Head of caudate nucleus (tissue), 42 donors: ENCODE measurements around the gene MAPT.
"Not testable (repeated sequence)": the region's sequence is repeated elsewhere in the genome, so short reads cannot be mapped to it uniquely, and the experiment has no call there.

ENCODE experiments used
- DNase-seq, 42 donors: peaks; one replicate each; pipeline versions ENCODE4 v3.0.0 to v3.0.0-alpha.2; 2020 to 2021; ENCODE audit warnings: mixed read lengths in 7 of 42
- intact Hi-C: fragments of 100-400 bp; cut with DNase I; formaldehyde crosslinking; loops from one replicate; pipeline ENCODE4 v1.15.0; 2022

The MAPT gene

GRCh38 chr17:45914047-45914717 is 19.8 kb downstream of the MAPT start:
- intact Hi-C loops, result no loop called here
- peak in 4 of 42 donors; percentile 24 to 67 (median 44) for DNase-seq

- intact Hi-C loops, result no loop called here
- no peak for DNase-seq
These were observed 20.9 kb downstream of the MAPT start for GRCh38 chr17:45915263-45915662.

- intact Hi-C loops, result no loop called here
- no peak for DNase-seq
These were observed 22.7 kb downstream of the MAPT start for GRCh38 chr17:45917081-45917480.

- no peak for DNase-seq
- intact Hi-C loops, result no loop called here
These were observed 23.9 kb downstream of the MAPT start for GRCh38 chr17:45918241-45918745.

- intact Hi-C loops, result no loop called here
- no peak for DNase-seq
These were observed 24.8 kb downstream of the MAPT start for GRCh38 chr17:45919136-45919535.

GRCh38 chr17:45920083-45920482 is 25.7 kb downstream of the MAPT start:
- intact Hi-C loops, result no loop called here
- no peak for DNase-seq

GRCh38 chr17:45923511-45924268 is 29.3 kb downstream of the MAPT start:
- intact Hi-C loops, result no loop called here
- DNase-seq, result no peak

- intact Hi-C loops, result no loop called here
- DNase-seq, result no peak
These were observed 30.0 kb downstream of the MAPT start for GRCh38 chr17:45924332-45924820.

- no peak for DNase-seq
These were observed 31.0 kb downstream of the MAPT start for GRCh38 chr17:45925311-45925710.

GRCh38 chr17:45927247-45927646 is 32.9 kb downstream of the MAPT start:
- no peak for DNase-seq
- intact Hi-C loops, result no loop called here

More at GRCh38 chr17:45925311-45925710, 31.0 kb downstream of the MAPT start:
- intact Hi-C loops, result no loop called here

- no peak for DNase-seq
- intact Hi-C loops, result no loop called here
These were observed 35.0 kb downstream of the MAPT start for GRCh38 chr17:45929344-45929743.

- intact Hi-C loops, result no loop called here
- DNase-seq, result no peak
These were observed 36.1 kb downstream of the MAPT start for GRCh38 chr17:45930420-45930951.

GRCh38 chr17:45931677-45932076 is 37.3 kb downstream of the MAPT start:
- no peak for DNase-seq
- intact Hi-C loops, result no loop called here

GRCh38 chr17:45934044-45934979 is 40.0 kb downstream of the MAPT start:
- intact Hi-C loops, result no loop called here
- DNase-seq, result no peak

- intact Hi-C loops, result no loop called here
- DNase-seq, result no peak
These were observed 40.9 kb downstream of the MAPT start for GRCh38 chr17:45935197-45935709.

- intact Hi-C loops, result no loop called here
- DNase-seq, result no peak
These were observed 41.6 kb downstream of the MAPT start for GRCh38 chr17:45935710-45936509.

- DNase-seq, result no peak
- intact Hi-C loops, result no loop called here
These were observed 42.3 kb downstream of the MAPT start for GRCh38 chr17:45936610-45937009.

- intact Hi-C loops, DNase-seq: not testable (repeated sequence)
These were observed 42.8 kb downstream of the MAPT start for GRCh38 chr17:45937186-45937585.
